ENCODE data around the gene MCRS1. TPM values are rescaled to one million over a fixed set of nuclear protein-coding genes. Genes with fewer than 3 reads are reported as not detected.

The MCRS1 gene
- total RNA-seq, 1 experiment from 2014 or later: 28.6 TPM

DNA sequence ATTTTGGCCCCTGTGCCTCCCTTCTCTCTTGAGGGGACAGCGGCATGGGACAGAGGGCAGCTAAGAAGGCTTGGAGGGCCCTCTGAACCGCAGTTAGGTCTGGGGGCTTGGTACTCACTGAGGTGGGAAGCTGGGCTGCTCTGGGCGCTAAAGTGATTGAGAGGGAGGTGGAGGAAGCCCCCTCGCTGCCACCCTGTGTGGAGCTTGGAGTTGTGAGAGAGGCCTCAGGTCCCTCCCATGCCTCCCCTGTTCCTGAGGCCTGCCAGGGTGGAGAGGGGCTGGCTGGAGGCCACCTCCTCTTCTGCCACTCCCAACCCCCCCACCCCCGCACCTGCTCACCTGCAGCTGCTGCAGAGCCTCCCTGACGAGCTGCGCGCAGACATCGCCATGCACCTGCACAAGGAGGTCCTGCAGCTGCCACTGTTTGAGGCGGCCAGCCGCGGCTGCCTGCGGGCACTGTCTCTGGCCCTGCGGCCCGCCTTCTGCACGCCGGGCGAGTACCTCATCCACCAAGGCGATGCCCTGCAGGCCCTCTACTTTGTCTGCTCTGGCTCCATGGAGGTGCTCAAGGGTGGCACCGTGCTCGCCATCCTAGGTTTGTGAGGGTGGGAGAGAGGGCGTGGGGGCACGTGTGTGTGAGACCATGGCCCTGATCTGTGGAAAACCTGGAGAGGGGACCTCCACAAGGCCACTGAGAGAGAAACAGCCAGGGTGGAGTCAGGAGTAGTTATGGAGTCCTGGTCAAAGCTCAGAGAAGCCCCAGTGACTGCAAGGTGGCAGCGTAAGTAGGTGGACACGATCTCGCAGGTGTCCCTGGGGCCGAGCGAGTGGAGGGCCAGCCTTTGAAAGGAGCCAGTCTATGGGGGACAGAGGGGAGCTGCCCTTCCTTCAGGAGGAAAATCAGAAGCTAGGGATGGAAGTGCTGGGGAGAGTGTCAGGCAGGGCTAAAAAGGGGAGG, 17.9 kb downstream of the MCRS1 start:
- no peak overlapping the region for H3K4me2 ChIP-seq (ENCODE audit: low read depth, low read length, poor library complexity, severe bottlenecking)
- no peak for DNase-seq
- no peak overlapping the region for H3K9ac ChIP-seq (ENCODE audit: low read length)
- no peaks in the 10 kb centered on the region for H3K9me3 ChIP-seq (ENCODE audit: low read length)
- no peaks in the 10 kb centered on the region for H3K27me3 ChIP-seq (ENCODE audit: low read length)
- no peaks in the 10 kb centered on the region for H4K20me1 ChIP-seq (ENCODE audit: insufficient read depth, low read depth, low read length)
- no peaks in the 10 kb centered on the region for H3K9me2 ChIP-seq (replicated peaks; ENCODE audit: insufficient read depth, low read length)
- no peak overlapping the region for H3K4me3 ChIP-seq (ENCODE audit: low read length)
- H3K27ac ChIP-seq (ENCODE audit: low read length): no peak overlapping the region
- no peaks in the 10 kb centered on the region for H3K79me2 ChIP-seq (ENCODE audit: low read length)
- H3K4me1 ChIP-seq (ENCODE audit: low read length): no peaks in the 10 kb centered on the region
- H2AFZ ChIP-seq (ENCODE audit: low read length): no peak overlapping the region
- H3K36me3 ChIP-seq (ENCODE audit: insufficient read depth, low read length): no peaks in the 10 kb centered on the region

- H3K9ac ChIP-seq (ENCODE audit: low read length): no peak overlapping the region
- no peaks in the 10 kb centered on the region for H3K27me3 ChIP-seq (ENCODE audit: low read length)
- H3K4me2 ChIP-seq (ENCODE audit: low read depth, low read length, poor library complexity, severe bottlenecking): no peak overlapping the region
- no peaks in the 10 kb centered on the region for H3K4me1 ChIP-seq (ENCODE audit: low read length)
- H2AFZ ChIP-seq (ENCODE audit: low read length): no peak overlapping the region
- no peaks in the 10 kb centered on the region for H3K9me2 ChIP-seq (replicated peaks; ENCODE audit: insufficient read depth, low read length)
- H4K20me1 ChIP-seq (ENCODE audit: insufficient read depth, low read depth, low read length): no peaks in the 10 kb centered on the region
- no peaks in the 10 kb centered on the region for H3K79me2 ChIP-seq (ENCODE audit: low read length)
- H3K9me3 ChIP-seq (ENCODE audit: low read length): no peaks in the 10 kb centered on the region
- H3K27ac ChIP-seq (ENCODE audit: low read length): no peak overlapping the region
- no peaks in the 10 kb centered on the region for H3K36me3 ChIP-seq (ENCODE audit: insufficient read depth, low read length)
- H3K4me3 ChIP-seq (ENCODE audit: low read length): no peak overlapping the region
- DNase-seq: no peak
Observed at GRCh38 chr12:49548822-49549648, 18.9 kb downstream of the MCRS1 start.

GRCh38 chr12:49548481-49548821, 19.5 kb downstream of the MCRS1 start:
- no peak overlapping the region for H2AFZ ChIP-seq (ENCODE audit: low read length)
- H3K4me3 ChIP-seq (ENCODE audit: low read length): no peak overlapping the region
- no peak for DNase-seq
- no peak overlapping the region for H3K27ac ChIP-seq (ENCODE audit: low read length)
- no peak overlapping the region for H3K4me2 ChIP-seq (ENCODE audit: low read depth, low read length, poor library complexity, severe bottlenecking)
- H4K20me1 ChIP-seq (ENCODE audit: insufficient read depth, low read depth, low read length): no peaks in the 10 kb centered on the region
- no peaks in the 10 kb centered on the region for H3K27me3 ChIP-seq (ENCODE audit: low read length)
- H3K9ac ChIP-seq (ENCODE audit: low read length): no peak overlapping the region
- no peaks in the 10 kb centered on the region for H3K9me3 ChIP-seq (ENCODE audit: low read length)
- H3K9me2 ChIP-seq (replicated peaks; ENCODE audit: insufficient read depth, low read length): no peaks in the 10 kb centered on the region
- no peaks in the 10 kb centered on the region for H3K36me3 ChIP-seq (ENCODE audit: insufficient read depth, low read length)
- no peaks in the 10 kb centered on the region for H3K79me2 ChIP-seq (ENCODE audit: low read length)
- no peaks in the 10 kb centered on the region for H3K4me1 ChIP-seq (ENCODE audit: low read length)

- Histone ChIP-seq H3K9ac (ENCODE audit: low read length) (no peak overlapping the region), H3K27ac (ENCODE audit: low read length) (no peak overlapping the region), H3K4me2 (ENCODE audit: low read depth, low read length, poor library complexity, severe bottlenecking) (no peak overlapping the region), H3K9me2 (replicated peaks; ENCODE audit: insufficient read depth, low read length) (no peaks in the 10 kb centered on the region), H3K27me3 (ENCODE audit: low read length) (no peaks in the 10 kb centered on the region), H2AFZ (ENCODE audit: low read length) (no peak overlapping the region), H3K9me3 (ENCODE audit: low read length) (no peaks in the 10 kb centered on the region), H3K79me2 (ENCODE audit: low read length) (no peaks in the 10 kb centered on the region), H3K36me3 (ENCODE audit: insufficient read depth, low read length) (no peaks in the 10 kb centered on the region), H3K4me1 (ENCODE audit: low read length) (no peaks in the 10 kb centered on the region), H3K4me3 (ENCODE audit: low read length) (no peak overlapping the region), H4K20me1 (ENCODE audit: insufficient read depth, low read depth, low read length) (no peaks in the 10 kb centered on the region)
- DNase-seq: no peak
Observed at GRCh38 chr12:49547090-49547690, 20.8 kb downstream of the MCRS1 start.

DNA sequence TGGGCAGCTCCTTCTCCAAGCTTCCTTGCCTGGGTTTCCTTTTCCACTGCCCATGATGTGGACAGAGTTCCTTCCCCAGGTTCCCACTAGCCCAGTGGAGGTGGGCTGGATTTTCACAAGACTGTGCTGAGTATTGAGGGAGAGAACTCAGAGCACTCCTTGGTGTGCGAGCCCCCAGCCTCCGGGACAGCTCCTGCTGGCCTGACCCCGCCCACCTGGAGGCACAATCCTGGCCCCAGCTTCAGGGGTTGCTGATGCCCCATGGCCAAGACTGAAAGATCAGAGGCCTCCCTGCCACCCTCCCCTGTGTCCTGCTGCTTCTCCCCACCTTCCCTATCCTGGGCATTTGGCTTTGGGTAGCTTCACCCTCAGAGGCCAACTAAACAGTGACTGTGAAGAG, 21.5 kb downstream of the MCRS1 start:
- Histone ChIP-seq H3K27me3 (ENCODE audit: low read length) (no peaks in the 10 kb centered on the region), H3K9me2 (replicated peaks; ENCODE audit: insufficient read depth, low read length) (no peaks in the 10 kb centered on the region), H3K4me3 (ENCODE audit: low read length) (no peak overlapping the region), H3K27ac (ENCODE audit: low read length) (no peak overlapping the region), H3K4me2 (ENCODE audit: low read depth, low read length, poor library complexity, severe bottlenecking) (no peak overlapping the region), H3K9ac (ENCODE audit: low read length) (no peak overlapping the region), H3K79me2 (ENCODE audit: low read length) (no peaks in the 10 kb centered on the region), H2AFZ (ENCODE audit: low read length) (no peak overlapping the region), H3K36me3 (ENCODE audit: insufficient read depth, low read length) (no peaks in the 10 kb centered on the region), H3K4me1 (ENCODE audit: low read length) (no peaks in the 10 kb centered on the region), H3K9me3 (ENCODE audit: low read length) (no peaks in the 10 kb centered on the region), H4K20me1 (ENCODE audit: insufficient read depth, low read depth, low read length) (0 out of 2 replicates have a peak, but pooled peaks cover 3% of the 10 kb centered on the region)
- DNase-seq: no peak

DNA sequence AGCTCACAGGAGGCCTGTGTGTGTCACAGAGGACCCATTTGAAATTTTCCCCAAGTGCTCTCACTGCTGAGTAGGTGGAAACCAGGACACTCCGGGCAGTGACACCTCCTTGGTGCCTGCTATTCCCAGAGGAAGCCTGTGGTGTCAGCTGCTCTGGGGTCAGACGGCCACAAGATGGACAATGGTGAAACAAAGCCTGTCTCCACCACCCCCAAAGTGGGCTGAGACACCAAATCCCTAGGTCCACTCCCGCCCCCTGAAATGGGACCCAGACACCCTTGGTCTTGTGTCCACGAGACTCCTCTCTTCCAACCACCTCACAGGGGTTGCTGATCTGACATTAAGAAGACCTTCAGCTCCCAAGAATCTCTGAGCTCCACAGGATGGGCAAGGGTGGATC, 22.1 kb downstream of the MCRS1 start:
- Histone ChIP-seq H2AFZ (ENCODE audit: low read length) (no peak overlapping the region), H3K36me3 (ENCODE audit: insufficient read depth, low read length) (no peaks in the 10 kb centered on the region), H4K20me1 (ENCODE audit: insufficient read depth, low read depth, low read length) (0 out of 2 replicates have a peak, but pooled peaks cover 3% of the 10 kb centered on the region), H3K9me3 (ENCODE audit: low read length) (no peaks in the 10 kb centered on the region), H3K9me2 (replicated peaks; ENCODE audit: insufficient read depth, low read length) (no peaks in the 10 kb centered on the region), H3K27me3 (ENCODE audit: low read length) (no peaks in the 10 kb centered on the region), H3K4me2 (ENCODE audit: low read depth, low read length, poor library complexity, severe bottlenecking) (no peak overlapping the region), H3K4me1 (ENCODE audit: low read length) (no peaks in the 10 kb centered on the region), H3K79me2 (ENCODE audit: low read length) (no peaks in the 10 kb centered on the region), H3K4me3 (ENCODE audit: low read length) (no peak overlapping the region), H3K27ac (ENCODE audit: low read length) (no peak overlapping the region), H3K9ac (ENCODE audit: low read length) (no peak overlapping the region)
- no peak for DNase-seq

- Histone ChIP-seq H3K4me1 (ENCODE audit: low read length) (peaks cover 7% of the 10 kb centered on the region), H3K4me2 (ENCODE audit: low read depth, low read length, poor library complexity, severe bottlenecking) (no peak overlapping the region), H3K27ac (ENCODE audit: low read length) (no peak overlapping the region), H3K9me3 (ENCODE audit: low read length) (no peaks in the 10 kb centered on the region), H3K9me2 (replicated peaks; ENCODE audit: insufficient read depth, low read length) (no peaks in the 10 kb centered on the region), H3K79me2 (ENCODE audit: low read length) (no peaks in the 10 kb centered on the region), H4K20me1 (ENCODE audit: insufficient read depth, low read depth, low read length) (0 out of 2 replicates have a peak, but pooled peaks cover 3% of the 10 kb centered on the region), H3K4me3 (ENCODE audit: low read length) (no peak overlapping the region), H3K9ac (ENCODE audit: low read length) (no peak overlapping the region), H3K27me3 (ENCODE audit: low read length) (no peaks in the 10 kb centered on the region), H3K36me3 (ENCODE audit: insufficient read depth, low read length) (no peaks in the 10 kb centered on the region), H2AFZ (ENCODE audit: low read length) (no peak overlapping the region)
- no peak for DNase-seq
Observed at GRCh38 chr12:49543914-49544815, 23.8 kb downstream of the MCRS1 start.
